Fibroblast of pulmonary artery (primary cell): ENCODE data around the gene MAP4K4.
A peak's percentile ranks its signal among the peaks of the same experiment; 100 is the strongest.

Experiments used
- DNase-seq: peaks from one replicate; pipeline ENCODE4 v3.0.0-alpha.2; 2010; ENCODE audit warnings: low read depth
- H3K4me3 ChIP-seq: replicated peaks from 2 replicates; pipeline ENCODE4 v1.5.1; 2011; ENCODE audit warnings: low read depth, mild to moderate bottlenecking, control low read depth, low read length, moderate library complexity
- TF ChIP-seq, protein P1 (sequence below): IDR thresholded peaks from 2 replicates; pipeline ENCODE4 v1.5.1; 2011; ENCODE audit warnings: mild to moderate bottlenecking, control low read depth, low read length, inconsistent platforms; ENCODE audit errors: missing control alignments

The MAP4K4 gene

GRCh38 chr2:101734505-101735165, 37.1 kb downstream of the MAP4K4 start:
- TF ChIP-seq, protein P1, sequence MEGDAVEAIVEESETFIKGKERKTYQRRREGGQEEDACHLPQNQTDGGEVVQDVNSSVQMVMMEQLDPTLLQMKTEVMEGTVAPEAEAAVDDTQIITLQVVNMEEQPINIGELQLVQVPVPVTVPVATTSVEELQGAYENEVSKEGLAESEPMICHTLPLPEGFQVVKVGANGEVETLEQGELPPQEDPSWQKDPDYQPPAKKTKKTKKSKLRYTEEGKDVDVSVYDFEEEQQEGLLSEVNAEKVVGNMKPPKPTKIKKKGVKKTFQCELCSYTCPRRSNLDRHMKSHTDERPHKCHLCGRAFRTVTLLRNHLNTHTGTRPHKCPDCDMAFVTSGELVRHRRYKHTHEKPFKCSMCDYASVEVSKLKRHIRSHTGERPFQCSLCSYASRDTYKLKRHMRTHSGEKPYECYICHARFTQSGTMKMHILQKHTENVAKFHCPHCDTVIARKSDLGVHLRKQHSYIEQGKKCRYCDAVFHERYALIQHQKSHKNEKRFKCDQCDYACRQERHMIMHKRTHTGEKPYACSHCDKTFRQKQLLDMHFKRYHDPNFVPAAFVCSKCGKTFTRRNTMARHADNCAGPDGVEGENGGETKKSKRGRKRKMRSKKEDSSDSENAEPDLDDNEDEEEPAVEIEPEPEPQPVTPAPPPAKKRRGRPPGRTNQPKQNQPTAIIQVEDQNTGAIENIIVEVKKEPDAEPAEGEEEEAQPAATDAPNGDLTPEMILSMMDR, result no peak
- no peak overlapping the region for H3K4me3 ChIP-seq
- DNase-seq, result no peak

GRCh38 chr2:101735166-101735533, 37.6 kb downstream of the MAP4K4 start:
- H3K4me3 ChIP-seq, result no peak overlapping the region
- TF ChIP-seq, protein P1, result no peak
- no peak for DNase-seq

DNA sequence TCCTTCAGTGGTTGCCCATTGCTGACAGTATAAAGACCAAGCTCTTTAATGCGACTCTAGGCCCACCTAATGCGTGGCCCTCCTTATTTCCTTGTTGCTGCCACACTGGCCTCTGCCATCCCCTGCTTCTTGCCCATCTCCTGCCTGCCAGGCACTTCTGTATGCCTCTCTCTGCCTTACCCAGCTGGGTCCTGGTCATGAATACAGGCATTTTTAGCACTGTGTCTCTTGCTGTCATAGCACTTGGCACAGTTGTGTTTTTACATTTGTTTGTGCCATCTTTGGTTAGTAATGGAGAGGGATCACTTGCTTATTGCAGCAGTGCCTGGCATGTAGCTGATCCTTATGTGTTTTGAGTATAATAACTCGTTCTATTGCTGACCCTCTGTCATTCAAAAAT, 38.7 kb downstream of the MAP4K4 start:
- TF ChIP-seq, protein P1, result no peak
- H3K4me3 ChIP-seq, result no peak overlapping the region
- DNase-seq, result no peak

DNA sequence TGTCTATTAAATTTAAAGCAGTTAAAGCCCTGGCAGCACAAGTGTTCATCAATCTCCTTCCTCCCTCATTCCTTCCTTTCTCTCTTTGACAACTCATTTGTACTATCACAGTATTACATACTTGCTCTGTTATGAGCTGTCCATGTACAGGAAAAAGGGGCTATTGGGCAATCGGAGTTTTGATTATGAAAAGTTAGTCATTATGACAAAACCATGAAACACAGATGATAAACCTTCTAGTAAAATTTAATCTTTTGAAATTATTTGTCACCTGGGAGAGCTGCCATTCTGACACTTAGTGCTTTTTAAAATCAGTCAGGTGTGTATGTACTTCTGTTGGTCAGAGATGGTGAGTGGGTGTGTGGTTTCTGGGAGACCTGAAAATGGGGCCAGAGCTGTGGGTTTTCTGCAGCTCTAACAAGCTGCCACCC, 39.4 kb downstream of the MAP4K4 start:
- no peak overlapping the region for H3K4me3 ChIP-seq
- TF ChIP-seq, protein P1, result no peak
- DNase-seq, result peak; percentile 85

- H3K4me3 ChIP-seq, result no peak overlapping the region
- peak; percentile 39 for DNase-seq
- TF ChIP-seq, protein P1, result no peak
These were observed 40.2 kb downstream of the MAP4K4 start for GRCh38 chr2:101737478-101738255.

DNA sequence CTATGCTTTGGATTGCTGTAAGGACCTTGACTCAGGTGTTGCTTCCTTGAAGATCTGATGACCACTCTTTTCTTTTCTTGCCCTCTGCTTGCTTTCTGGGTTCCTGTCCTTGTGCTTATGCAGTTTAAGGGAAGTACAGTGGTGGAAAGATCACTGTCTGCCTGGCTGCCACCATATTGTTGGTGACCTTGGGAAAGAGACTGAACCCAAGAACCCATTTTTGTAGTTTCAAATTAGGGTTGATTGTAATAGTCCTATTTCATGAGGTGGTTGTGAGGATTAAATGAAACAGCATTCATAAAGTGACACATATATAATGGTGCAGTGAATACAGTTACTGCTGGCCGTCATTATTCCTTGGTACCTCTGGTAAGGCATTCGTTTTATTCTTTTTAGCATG, 41.1 kb downstream of the MAP4K4 start:
- H3K4me3 ChIP-seq, result no peak overlapping the region
- TF ChIP-seq, protein P1, result no peak
- no peak for DNase-seq
